ENCODE measurements around the gene CENPE. TPM values are rescaled to one million over a fixed set of nuclear protein-coding genes. Genes with fewer than 3 reads are reported as not detected.

The CENPE gene
- polyA plus RNA-seq, 1 donor (not counting 4 experiments of a cell fraction or from before 2014, with no cell fraction given) = 6.1 TPM

GRCh38 chr4:103091601-103092223 is 106.4 kb downstream of the CENPE start:
- TF ChIP-seq EZH2 (IDR thresholded peaks at IDR 0.05; ENCODE audit: low read length) (no peak), CTCF (optimal IDR thresholded peaks at IDR 0.05 in 1 of 3, IDR thresholded peaks at IDR 0.05 in 1 of 3, conservative IDR thresholded peaks at IDR 0.05 in 1 of 3; ENCODE audit: extremely low read depth in 1 of 3, insufficient read depth in 2 of 3, low read length in 3 of 3) (peak in 2 of 3 experiments; percentile 53 to 69)
- DNase-seq (ENCODE audit: low read depth, low spot score) = peak; percentile 13
- Histone ChIP-seq H3K4me1 (ENCODE audit: control insufficient read depth, extremely low read depth, insufficient read depth, low read length) (no peaks in the 10 kb centered on the region), H3K9me1 (ENCODE audit: control insufficient read depth, extremely low read depth, insufficient read depth, low read length) (no peaks in the 10 kb centered on the region), H3K4me3 (ENCODE audit: control insufficient read depth in 2 of 3, extremely low read depth in 1 of 3, insufficient read depth in 2 of 3, low read depth in 1 of 3, low read length in 3 of 3) (no peak overlapping the region), H4K20me1 (ENCODE audit: control insufficient read depth, extremely low read depth, insufficient read depth, low read length) (no peaks in the 10 kb centered on the region), H3K9ac (ENCODE audit: control insufficient read depth, extremely low read depth, insufficient read depth, low read length) (no peak overlapping the region), H3K9me3 (ENCODE audit: control insufficient read depth, low read depth, low read length) (no peaks in the 10 kb centered on the region), H3K36me3 (ENCODE audit: control insufficient read depth in 2 of 2, extremely low read depth in 1 of 2, insufficient read depth in 2 of 2, low read length in 2 of 2) (peaks cover 0 to 4% of the 10 kb centered on the region in 2 experiments), H2AFZ (ENCODE audit: control insufficient read depth, low read length) (no peak overlapping the region), H3K4me2 (ENCODE audit: control insufficient read depth, extremely low read depth, insufficient read depth, low read depth, low read length) (no peak overlapping the region), H3K27me3 (ENCODE audit: control insufficient read depth, extremely low read depth, insufficient read depth, low read length) (no peaks in the 10 kb centered on the region), H3K27ac (ENCODE audit: control insufficient read depth, insufficient read depth, low read length) (no peak overlapping the region), H3K79me2 (ENCODE audit: control insufficient read depth, insufficient read depth, low read length) (no peaks in the 10 kb centered on the region)
- peak; percentile 85 for FAIRE-seq
- dilution Hi-C loops (cut with MboI; ENCODE audit: extremely low pct_ligation_motif_present, low sequenced_read_pairs) = no loop called here

DNA sequence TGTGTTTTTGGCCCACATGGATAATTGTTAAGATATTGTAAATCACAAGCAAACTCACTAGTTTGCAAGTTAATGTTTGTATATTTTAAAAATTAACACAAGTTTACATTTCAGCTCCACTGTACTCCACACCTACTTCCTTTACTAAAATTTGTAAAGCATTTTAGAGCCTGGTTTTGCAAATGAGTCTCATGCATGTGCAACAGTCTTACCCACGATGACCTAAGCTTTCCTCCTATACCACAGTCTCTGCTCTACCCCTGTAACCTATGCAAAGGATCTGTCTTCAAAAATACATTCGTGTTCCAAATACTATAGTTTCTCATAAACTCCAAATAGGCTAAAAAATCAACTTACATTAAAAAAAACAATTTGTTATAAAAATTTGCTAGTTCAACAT is 108.7 kb downstream of the CENPE start:
- H3K4me3 ChIP-seq (ENCODE audit: control insufficient read depth in 2 of 3, extremely low read depth in 1 of 3, insufficient read depth in 2 of 3, low read depth in 1 of 3, low read length in 3 of 3) = no peak overlapping the region
- H3K27ac ChIP-seq (ENCODE audit: control insufficient read depth, insufficient read depth, low read length) = no peak overlapping the region
- no peaks in the 10 kb centered on the region for H3K9me1 ChIP-seq (ENCODE audit: control insufficient read depth, extremely low read depth, insufficient read depth, low read length)
- dilution Hi-C loops (cut with MboI; ENCODE audit: extremely low pct_ligation_motif_present, low sequenced_read_pairs) = no loop called here
- no peaks in the 10 kb centered on the region for H3K4me1 ChIP-seq (ENCODE audit: control insufficient read depth, extremely low read depth, insufficient read depth, low read length)
- FAIRE-seq = no peak
- H3K4me2 ChIP-seq (ENCODE audit: control insufficient read depth, extremely low read depth, insufficient read depth, low read depth, low read length) = no peak overlapping the region
- DNase-seq (ENCODE audit: low read depth, low spot score) = no peak
- no peaks in the 10 kb centered on the region for H3K79me2 ChIP-seq (ENCODE audit: control insufficient read depth, insufficient read depth, low read length)
- no peaks in the 10 kb centered on the region for H4K20me1 ChIP-seq (ENCODE audit: control insufficient read depth, extremely low read depth, insufficient read depth, low read length)
- no peak for TF ChIP-seq EZH2 (IDR thresholded peaks at IDR 0.05; ENCODE audit: low read length)
- no peak for TF ChIP-seq CTCF (optimal IDR thresholded peaks at IDR 0.05 in 1 of 3, IDR thresholded peaks at IDR 0.05 in 1 of 3, conservative IDR thresholded peaks at IDR 0.05 in 1 of 3; ENCODE audit: extremely low read depth in 1 of 3, insufficient read depth in 2 of 3, low read length in 3 of 3)
- no peak overlapping the region for H2AFZ ChIP-seq (ENCODE audit: control insufficient read depth, low read length)
- H3K36me3 ChIP-seq (ENCODE audit: control insufficient read depth in 2 of 2, extremely low read depth in 1 of 2, insufficient read depth in 2 of 2, low read length in 2 of 2) = peaks cover 0 to 5% of the 10 kb centered on the region in 2 experiments
- H3K9ac ChIP-seq (ENCODE audit: control insufficient read depth, extremely low read depth, insufficient read depth, low read length) = no peak overlapping the region
- H3K9me3 ChIP-seq (ENCODE audit: control insufficient read depth, low read depth, low read length) = no peaks in the 10 kb centered on the region
- H3K27me3 ChIP-seq (ENCODE audit: control insufficient read depth, extremely low read depth, insufficient read depth, low read length) = no peaks in the 10 kb centered on the region

All from keratinocyte (primary cell).